ENCODE data around the gene KLRF2.

- TF ChIP-seq CTCF (IDR thresholded peaks at IDR 0.05; ENCODE audit: low read depth, low read length, poor library complexity, severe bottlenecking) = no peak
- TF ChIP-seq EZH2phosphoT487 (IDR thresholded peaks at IDR 0.05; ENCODE audit: borderline replicate concordance, low read length) = no peak
Measured at GRCh38 chr12:9906873-9907272, 25.6 kb downstream of the KLRF2 start.
